IgD-negative memory B cell (primary cell): ENCODE measurements around the gene ALPI. TPM values are rescaled to one million over a fixed set of nuclear protein-coding genes. Genes with fewer than 3 reads are reported as not detected.
"Not testable (repeated sequence)": the region's sequence is repeated elsewhere in the genome, so short reads cannot be mapped to it uniquely, and the experiment has no call there.

Experiments
- H3K27ac Mint-ChIP-seq, 3 donors: one replicate each; pipeline ENCODE4 v1.8.0; 2020 to 2022; ENCODE audit warnings: mild to moderate bottlenecking in 3 of 3, mixed read lengths in 3 of 3, moderate library complexity in 1 of 3
- H3K27me3 Mint-ChIP-seq: one replicate; pipeline ENCODE4 v1.8.0; 2021; ENCODE audit warnings: mixed read lengths
- H3K36me3 Mint-ChIP-seq: one replicate; pipeline ENCODE4 v1.8.0; 2020; ENCODE audit warnings: mild to moderate bottlenecking, mixed read lengths
- H3K4me1 Mint-ChIP-seq, 3 donors: one replicate each; pipeline ENCODE4 v1.8.0; 2020 to 2022; ENCODE audit warnings: mixed read lengths in 3 of 3, mild to moderate bottlenecking in 1 of 3
- H3K4me3 Mint-ChIP-seq, 4 donors: one replicate each; pipeline ENCODE4 v1.8.0; 2020 to 2022; ENCODE audit warnings: mild to moderate bottlenecking in 4 of 4, mixed read lengths in 4 of 4, moderate library complexity in 3 of 4
- H3K9me3 Mint-ChIP-seq, 3 donors: one replicate each; pipeline ENCODE4 v1.8.0; 2020 to 2021; ENCODE audit warnings: mixed read lengths in 3 of 3, mild to moderate bottlenecking in 1 of 3
- polyA plus RNA-seq: library from polyadenylated mRNA; unstranded; fragments of 300-500 nt; fragmentation: Illumina TruSeq; gene quantifications from one replicate; pipeline ENCODE4 v1.2.3, GENCODE V29; 2021

The ALPI gene
- polyA plus RNA-seq, 1 donor from 2014 or later = not detected

DNA sequence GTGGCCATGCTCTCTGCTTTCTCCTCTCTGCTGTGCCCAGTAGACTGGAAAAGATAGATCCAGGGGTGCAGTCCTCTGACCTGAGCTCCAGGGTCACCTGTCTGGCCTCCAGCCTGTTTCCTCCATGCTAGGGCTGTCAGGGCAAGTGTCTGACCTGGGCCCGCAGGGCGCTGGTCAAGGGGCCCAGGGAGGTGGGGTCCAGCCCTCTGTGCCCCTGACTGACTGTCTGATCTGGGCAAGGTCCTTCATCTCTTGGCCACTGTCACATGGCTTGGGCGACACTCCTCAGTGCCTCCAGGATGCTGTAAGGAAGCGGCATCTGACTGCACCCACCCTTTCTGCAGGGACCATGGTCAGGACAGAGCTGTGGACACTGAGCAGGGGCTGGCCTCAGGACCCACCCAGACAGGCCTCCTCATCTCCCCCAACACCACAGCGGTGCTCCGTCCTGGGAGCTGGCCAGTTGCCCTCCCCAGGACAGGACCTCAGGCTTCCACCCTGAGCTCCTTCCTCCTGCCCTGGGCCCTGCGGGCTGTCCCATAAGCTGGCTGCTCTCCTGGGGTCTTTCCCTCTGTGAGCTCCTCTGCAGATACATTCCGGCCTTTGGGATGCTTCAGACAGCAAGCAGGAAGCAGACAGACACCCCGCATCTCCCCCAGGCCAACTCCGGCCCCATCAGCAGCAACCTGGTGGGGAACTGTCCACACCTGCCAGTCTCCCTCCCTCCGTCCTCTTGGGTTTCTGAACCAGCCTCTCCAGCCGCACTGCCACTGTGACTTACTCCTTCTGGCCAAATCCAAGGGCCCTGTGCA lies 21.2 kb upstream of the ALPI start:
- Mint-ChIP-seq H3K27ac (peak overlapping the region in 1 of 3 donors; percentile 50), H3K4me3 (no peak overlapping the region), H3K4me1 (peaks cover 0 to under 1% (median 0%) of the 10 kb centered on the region in 3 donors), H3K36me3 (no peaks in the 10 kb centered on the region), H3K9me3 (no peaks in the 10 kb centered on the region), H3K27me3 (peaks cover 7% of the 10 kb centered on the region)

DNA sequence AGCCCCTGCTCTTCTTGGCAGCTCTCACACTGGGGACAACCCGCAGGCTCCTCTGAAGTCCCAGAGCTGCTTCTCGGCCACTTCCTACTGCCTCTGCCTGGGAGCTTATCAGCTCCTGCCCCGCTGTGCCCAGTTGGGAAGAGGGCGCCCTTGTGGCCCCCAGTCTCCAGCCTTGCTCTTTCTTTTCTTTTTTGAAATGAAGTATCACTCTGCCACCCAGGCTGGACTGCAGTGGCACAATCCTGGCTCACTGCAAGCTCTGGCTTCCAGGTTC lies 20.6 kb upstream of the ALPI start:
- Mint-ChIP-seq H3K27ac (no peak overlapping the region), H3K4me3 (no peak overlapping the region), H3K36me3 (no peaks in the 10 kb centered on the region)

DNA sequence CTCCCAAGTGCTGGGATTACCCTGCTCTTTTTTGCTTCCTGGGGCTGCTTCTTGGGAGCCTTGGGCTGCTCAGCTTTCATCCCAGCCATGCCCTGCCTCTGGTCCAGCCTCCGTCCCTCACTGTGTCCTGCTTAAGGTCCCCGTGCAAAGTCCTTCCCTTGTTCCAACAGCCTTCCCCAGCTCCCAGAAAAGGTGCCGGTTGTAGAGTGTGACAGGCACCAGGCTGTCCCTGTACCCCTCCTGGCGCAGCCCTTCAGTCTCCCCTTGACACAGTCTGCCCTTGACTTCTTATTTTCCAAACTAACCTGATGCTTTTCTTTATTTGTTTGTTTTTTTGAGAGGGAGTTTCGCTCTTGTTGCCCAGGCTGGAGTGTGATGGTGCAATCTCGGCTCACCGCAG lies 20.1 kb upstream of the ALPI start:
- Mint-ChIP-seq H3K27ac (no peak overlapping the region), H3K36me3 (no peaks in the 10 kb centered on the region), H3K4me3 (no peak overlapping the region), H3K27me3 (peaks cover 7% of the 10 kb centered on the region), H3K4me1 (peaks cover 0 to 2% (median 0%) of the 10 kb centered on the region in 3 donors), H3K9me3 (no peaks in the 10 kb centered on the region)

More for the DNA sequence above, 20.6 kb upstream of the ALPI start:
- H3K4me1 Mint-ChIP-seq = peaks cover 0 to 2% (median 0%) of the 10 kb centered on the region in 3 donors
- H3K27me3 Mint-ChIP-seq = peaks cover 7% of the 10 kb centered on the region
- no peaks in the 10 kb centered on the region for H3K9me3 Mint-ChIP-seq

DNA sequence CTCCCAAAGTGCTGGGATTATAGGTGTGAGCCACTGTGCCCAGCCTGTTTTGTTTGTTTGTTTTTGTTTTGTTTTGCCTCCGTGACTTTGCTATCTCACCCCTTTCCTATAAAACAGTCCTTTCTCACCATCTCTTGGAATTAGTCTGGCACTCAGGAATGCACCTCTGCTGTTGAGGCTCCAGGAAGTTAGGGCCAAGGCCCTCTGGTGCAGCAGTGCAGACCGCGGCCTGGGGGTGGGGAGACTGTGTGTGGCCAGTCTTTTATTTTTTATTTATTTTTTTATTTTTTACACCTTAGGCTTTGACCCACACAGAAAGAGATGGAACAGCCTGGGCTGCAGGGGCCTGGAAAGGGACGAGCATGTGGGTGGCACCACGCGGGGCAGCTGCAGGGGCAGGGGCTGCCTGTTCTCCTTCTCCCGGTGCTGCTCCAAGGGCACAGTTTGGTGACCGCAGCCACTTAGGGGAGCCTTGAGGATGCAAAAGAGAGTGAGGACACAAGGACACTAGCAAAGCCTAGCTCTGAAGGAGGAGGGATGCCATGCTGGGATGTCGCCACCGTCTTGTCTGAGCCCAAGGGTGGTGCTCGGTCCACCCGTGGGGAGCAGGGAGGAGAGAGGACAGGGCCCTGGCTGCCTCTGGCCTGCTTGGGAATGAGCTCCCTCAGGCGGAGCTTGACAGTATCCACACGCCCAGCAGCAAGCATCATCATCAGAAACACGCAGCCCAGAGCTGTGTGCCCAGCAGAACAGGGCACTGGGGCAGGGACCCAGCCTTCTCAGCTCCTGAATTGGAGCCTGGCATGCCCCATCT lies 19.4 kb upstream of the ALPI start:
- no peak overlapping the region for H3K27ac Mint-ChIP-seq
- H3K4me3 Mint-ChIP-seq = no peak overlapping the region
- no peaks in the 10 kb centered on the region for H3K36me3 Mint-ChIP-seq
- peaks cover 0 to 2% (median 0%) of the 10 kb centered on the region in 3 donors for H3K4me1 Mint-ChIP-seq
- no peaks in the 10 kb centered on the region for H3K9me3 Mint-ChIP-seq
- peaks cover 8% of the 10 kb centered on the region for H3K27me3 Mint-ChIP-seq

DNA sequence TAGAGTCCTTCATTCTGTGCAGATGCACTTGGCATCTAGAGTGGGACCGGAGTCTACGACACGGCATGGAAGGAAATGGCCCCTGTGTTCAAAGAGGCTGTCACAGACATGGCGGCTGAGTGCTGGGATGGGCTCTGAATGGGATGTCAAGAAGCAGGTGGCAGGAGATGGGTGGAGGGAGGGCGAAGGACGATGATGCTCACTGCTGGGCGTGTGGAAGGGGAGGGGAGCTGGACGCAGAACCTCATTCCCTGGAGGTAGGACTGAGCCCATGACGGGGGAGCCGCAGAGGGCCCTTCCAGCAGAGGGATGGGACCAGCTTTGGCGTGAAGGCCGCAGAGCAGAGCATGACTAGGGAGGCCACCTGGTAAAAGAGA lies 18.8 kb upstream of the ALPI start:
- H3K4me1 Mint-ChIP-seq = peaks cover 0 to 2% (median 0%) of the 10 kb centered on the region in 3 donors
- no peak overlapping the region for H3K27ac Mint-ChIP-seq
- no peaks in the 10 kb centered on the region for H3K9me3 Mint-ChIP-seq
- H3K27me3 Mint-ChIP-seq = peaks cover 9% of the 10 kb centered on the region
- no peak overlapping the region for H3K4me3 Mint-ChIP-seq
- no peaks in the 10 kb centered on the region for H3K36me3 Mint-ChIP-seq

DNA sequence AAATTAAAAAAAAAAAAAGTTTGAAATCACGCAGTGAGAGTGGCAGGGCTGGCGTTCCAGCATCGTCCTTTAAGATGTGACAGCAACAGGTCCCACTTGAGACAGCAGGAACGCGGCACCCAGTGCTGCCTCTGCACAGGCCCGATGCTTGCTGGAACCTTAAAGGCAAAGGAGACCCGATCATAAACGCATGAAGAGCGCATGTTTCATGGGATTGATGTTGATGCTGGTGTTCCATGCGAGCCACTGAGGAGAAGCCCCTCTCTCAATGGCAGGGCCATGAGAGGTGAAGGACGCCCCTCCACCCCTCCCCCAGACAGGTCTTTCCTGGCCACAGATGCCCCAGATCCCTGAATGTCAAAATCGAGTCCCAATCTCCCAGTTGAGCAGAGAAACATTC lies 17.9 kb upstream of the ALPI start:
- H3K4me3 Mint-ChIP-seq = no peak overlapping the region
- no peaks in the 10 kb centered on the region for H3K36me3 Mint-ChIP-seq
- no peaks in the 10 kb centered on the region for H3K9me3 Mint-ChIP-seq
- peaks cover 9% of the 10 kb centered on the region for H3K27me3 Mint-ChIP-seq
- H3K4me1 Mint-ChIP-seq = peaks cover 0 to 2% (median 0%) of the 10 kb centered on the region in 3 donors
- H3K27ac Mint-ChIP-seq = no peak overlapping the region

DNA sequence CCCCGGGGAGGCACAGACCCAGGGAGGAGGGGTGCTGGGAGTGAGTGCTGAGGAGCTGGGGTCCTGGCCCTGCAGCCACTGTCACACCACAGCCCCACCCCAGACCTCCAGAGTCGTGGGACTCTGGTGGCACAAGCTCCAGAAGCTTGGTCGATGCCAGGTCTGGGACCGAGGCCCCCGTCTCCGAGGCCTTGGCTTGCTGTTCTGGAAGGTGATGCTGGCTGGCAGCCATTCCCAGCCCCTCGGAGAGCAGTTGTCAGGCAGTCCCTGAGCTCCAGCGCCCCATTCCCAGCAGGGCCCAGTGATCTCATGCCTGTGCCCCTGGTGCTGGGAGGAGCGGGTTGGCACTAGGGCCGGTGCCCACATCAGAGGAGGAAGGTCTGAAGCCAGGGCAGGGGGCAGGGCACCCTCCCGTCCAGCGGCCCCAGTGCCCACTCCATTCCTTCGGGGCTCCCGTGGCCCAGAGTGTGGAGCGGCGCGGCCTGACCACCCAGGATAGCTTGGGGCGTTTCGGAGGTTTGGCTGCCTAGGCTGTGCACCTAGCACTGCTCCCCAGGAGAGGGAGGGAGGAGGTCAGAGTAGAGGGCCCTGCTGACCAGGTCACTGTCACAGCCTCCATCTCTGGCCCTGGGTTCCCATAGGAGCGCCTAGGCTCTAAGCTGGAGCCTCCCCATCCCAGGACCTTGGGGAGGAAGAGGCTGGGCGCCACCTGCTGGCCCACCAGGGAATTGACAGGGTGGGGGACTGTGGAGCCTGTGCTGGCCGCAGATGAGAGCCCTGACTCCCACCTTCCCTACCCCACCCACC lies 16.8 kb upstream of the ALPI start:
- Mint-ChIP-seq H3K36me3 (no peaks in the 10 kb centered on the region), H3K9me3 (no peaks in the 10 kb centered on the region), H3K27ac (no peak overlapping the region), H3K27me3 (peaks cover 9% of the 10 kb centered on the region), H3K4me1 (peaks cover 0 to 2% (median 0%) of the 10 kb centered on the region in 3 donors), H3K4me3 (no peak overlapping the region)

DNA sequence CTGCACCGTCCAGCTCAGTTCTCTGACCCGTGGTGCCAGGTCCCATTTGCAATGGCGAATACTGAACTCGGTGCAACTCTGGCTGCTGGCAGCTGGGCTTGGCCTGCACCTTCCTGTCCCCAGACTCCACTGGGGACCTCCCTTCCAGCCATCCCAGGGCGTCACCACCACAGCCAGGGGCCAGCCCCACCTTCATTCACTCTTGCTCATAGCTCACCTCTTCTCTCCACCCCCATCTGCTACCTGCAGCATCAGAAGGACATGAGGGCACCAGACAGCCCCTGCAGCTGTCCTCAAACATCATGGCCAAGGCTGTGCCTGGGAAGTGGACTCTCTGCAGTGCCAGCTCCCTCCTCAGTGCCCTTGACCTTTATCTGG lies 16.2 kb upstream of the ALPI start:
- Mint-ChIP-seq H3K9me3 (no peaks in the 10 kb centered on the region), H3K27me3 (peaks cover 11% of the 10 kb centered on the region), H3K27ac (no peak overlapping the region), H3K4me3 (no peak overlapping the region), H3K4me1 (peaks cover 0 to 2% (median 0%) of the 10 kb centered on the region in 3 donors), H3K36me3 (no peaks in the 10 kb centered on the region)

DNA sequence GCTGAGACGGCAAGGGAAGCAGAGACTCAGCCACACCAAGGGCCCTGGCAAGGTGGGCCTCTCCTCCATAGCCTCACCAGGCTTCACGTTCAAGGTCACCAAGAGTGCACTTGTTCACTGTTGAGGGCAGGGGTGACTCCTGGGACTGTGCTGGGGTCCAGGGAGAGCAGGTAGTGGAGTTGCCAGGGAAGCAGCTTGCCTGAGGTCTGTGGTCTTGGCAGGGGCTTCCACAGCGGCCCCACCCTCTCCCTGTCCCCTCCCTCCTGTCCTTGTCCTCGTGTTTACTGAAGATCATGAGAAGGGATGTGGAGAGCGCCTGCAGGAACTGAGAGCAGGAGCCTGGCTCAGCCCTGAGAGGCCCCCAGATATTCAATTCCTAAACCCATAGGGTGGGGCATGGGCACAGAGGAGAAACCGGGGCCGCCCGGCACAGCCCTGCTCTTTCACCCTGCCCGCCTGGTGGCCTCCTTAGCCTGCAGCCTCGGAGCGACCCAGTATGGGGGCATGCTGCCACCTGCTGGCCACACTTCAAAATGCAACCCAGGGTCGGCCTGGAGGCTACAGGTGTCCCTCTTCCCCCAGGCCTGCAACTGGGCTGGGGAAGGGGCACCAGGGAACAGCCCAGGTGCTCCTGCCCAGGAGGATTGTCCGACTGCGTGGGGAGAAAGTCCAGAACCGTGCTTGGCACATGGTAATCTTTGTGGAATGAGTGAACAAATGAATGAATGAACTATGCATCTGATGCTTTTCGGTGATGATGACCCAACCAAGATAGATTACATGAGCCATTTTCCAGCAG lies 15.5 kb upstream of the ALPI start:
- not testable (repeated sequence) for H3K36me3 Mint-ChIP-seq, H3K9me3 Mint-ChIP-seq

DNA sequence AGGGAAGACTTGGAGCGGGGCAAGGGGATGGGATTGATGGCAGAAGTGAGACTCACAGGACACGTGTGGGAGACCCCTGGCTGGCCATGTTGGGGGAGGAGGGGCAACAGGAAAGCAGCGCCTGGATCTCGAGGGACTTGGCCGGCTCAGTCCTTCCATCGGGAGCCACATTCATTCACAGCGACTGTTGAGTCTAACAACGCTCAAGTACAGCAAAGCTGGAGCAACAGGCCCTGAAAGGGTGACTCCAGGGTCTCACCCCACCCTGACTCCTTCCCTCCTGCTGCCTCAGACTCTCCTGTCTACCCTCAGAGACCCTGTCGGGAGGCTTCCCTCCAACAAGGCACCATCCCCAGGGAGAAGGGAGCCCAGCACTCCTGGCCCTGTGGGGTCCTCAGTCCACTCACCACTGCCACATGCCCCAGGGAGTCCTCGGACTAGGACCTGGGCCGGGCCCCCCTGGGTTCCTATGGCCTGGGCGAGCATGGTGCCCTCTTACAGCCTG lies 14.8 kb upstream of the ALPI start:
- no peaks in the 10 kb centered on the region for H3K9me3 Mint-ChIP-seq
- H3K4me1 Mint-ChIP-seq = peaks cover 0 to 2% (median 0%) of the 10 kb centered on the region in 3 donors
- no peak overlapping the region for H3K4me3 Mint-ChIP-seq

More for the DNA sequence above, 15.5 kb upstream of the ALPI start:
- H3K4me3 Mint-ChIP-seq = peak overlapping the region in 2 of 4 donors; percentile 39 to 41
- H3K4me1 Mint-ChIP-seq, H3K27ac Mint-ChIP-seq, H3K27me3 Mint-ChIP-seq: not testable (repeated sequence)

DNA sequence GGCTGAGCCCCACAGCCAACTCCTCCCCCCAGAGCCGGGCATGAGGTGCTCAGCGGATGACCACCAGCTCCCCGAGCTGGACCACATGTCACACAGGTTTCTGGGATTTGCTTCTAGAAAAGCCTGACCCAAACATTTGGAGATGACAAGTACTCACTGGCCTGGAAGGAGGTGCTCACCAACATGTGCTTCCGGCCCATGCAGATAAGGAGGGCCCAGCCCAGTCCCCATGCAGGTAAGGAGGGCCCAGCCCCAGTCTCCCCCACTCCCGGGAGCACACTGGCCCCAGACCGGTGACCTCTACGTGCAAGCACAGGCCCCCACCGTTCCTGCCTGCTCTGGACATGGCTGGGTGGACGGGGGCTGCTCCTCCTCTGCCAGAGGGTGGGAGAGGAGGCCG lies 14.0 kb upstream of the ALPI start:
- H3K4me1 Mint-ChIP-seq, H3K36me3 Mint-ChIP-seq, H3K27me3 Mint-ChIP-seq, H3K4me3 Mint-ChIP-seq, H3K27ac Mint-ChIP-seq, H3K9me3 Mint-ChIP-seq: not testable (repeated sequence)

More for the DNA sequence above, 14.8 kb upstream of the ALPI start:
- Mint-ChIP-seq H3K27me3 (peaks cover 10% of the 10 kb centered on the region), H3K27ac (no peak overlapping the region), H3K36me3 (no peaks in the 10 kb centered on the region)

DNA sequence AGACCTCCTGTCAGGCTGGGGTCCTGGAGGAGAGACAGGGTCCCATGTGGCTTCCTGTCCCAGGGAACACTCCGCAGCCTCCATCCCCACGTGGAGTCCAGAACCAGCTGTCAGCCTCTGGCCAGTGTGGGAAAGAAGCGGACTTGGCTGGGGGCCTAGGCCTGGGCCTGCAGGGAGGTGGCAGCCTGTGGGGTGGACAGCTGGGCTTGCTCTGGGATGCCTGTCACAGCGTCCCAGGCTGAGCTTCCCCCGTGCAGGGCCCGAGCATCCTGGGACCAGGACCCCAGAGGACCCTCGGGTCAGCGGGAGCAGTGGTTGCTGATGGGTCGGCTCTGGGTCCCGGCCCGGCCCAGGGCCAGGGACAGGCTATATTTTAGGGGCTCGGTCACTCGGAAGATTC lies 13.5 kb upstream of the ALPI start:
- H3K4me1 Mint-ChIP-seq, H3K4me3 Mint-ChIP-seq, H3K27ac Mint-ChIP-seq, H3K9me3 Mint-ChIP-seq, H3K36me3 Mint-ChIP-seq, H3K27me3 Mint-ChIP-seq: not testable (repeated sequence)

DNA sequence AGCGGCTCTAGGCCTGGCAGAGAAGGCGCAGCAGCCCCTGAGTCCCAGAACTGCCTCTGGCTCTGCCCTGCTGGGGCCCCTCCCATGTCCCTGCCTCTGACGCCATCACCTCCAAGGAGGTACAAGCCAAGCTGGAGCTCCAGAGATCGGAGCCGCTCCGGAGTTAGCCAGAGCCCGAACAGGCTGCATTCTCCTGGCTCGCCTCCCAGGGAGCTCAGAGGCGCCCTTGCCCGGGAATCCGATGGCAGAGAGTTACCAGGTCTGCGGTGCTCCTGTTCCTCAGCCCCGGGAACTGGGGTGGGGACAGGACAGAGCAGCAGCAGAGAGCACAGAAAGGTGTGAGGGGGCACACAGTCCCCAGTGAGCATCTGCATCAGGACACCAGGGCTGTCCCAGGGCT lies 12.9 kb upstream of the ALPI start:
- not testable (repeated sequence) for H3K9me3 Mint-ChIP-seq, H3K4me3 Mint-ChIP-seq, H3K27me3 Mint-ChIP-seq, H3K27ac Mint-ChIP-seq, H3K36me3 Mint-ChIP-seq, H3K4me1 Mint-ChIP-seq

DNA sequence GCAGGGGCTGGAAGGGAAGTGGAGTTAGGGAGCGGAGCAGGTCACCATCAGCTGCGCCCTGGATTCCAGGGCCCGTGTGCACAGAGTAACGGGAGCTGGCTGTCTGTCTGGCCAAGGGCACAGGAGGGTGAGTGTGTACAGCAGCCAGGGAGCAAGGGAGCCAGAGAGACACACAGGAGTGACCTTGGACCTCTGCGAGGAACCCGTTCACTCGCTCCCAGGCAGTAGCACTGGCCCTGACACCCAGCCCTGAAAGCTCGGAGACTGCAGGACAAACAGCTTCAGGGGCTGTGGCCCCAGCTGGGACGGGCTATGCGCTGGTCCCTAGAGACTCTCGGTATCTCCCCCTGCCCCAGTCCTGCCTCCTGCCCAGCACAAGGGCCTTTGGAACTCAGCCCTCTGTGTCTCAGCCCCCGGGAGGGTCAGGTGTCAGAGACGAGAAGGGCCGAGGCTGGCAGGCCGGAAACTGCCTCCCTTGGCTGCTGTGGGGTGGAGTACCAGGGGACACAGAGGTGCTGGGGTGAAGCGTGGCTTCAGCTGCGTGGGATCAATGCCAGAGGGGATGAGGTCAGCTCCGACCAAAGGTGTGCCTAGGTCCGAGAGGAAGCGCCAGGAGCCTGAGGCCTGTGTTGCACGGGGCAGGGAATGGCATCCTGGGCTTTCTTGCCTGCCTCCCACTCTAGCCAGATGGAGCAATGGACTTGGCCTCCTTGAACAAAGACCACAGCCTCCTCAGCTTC lies 12.1 kb upstream of the ALPI start:
- not testable (repeated sequence) for H3K27ac Mint-ChIP-seq, H3K36me3 Mint-ChIP-seq, H3K4me3 Mint-ChIP-seq, H3K9me3 Mint-ChIP-seq, H3K4me1 Mint-ChIP-seq, H3K27me3 Mint-ChIP-seq
